ENCODE results near the gene MT1A.

Gene MT1A

GRCh38 chr16:56628486-56629350 lies 9.7 kb upstream of the MT1A start:
- no peak for ATAC-seq (replicated peaks; ENCODE audit: extremely low read depth, poor library complexity, severe bottlenecking)
- Mint-ChIP-seq H3K4me3 (no peak overlapping the region), H3K27me3 (peaks cover 35% of the 10 kb centered on the region), H3K27ac (ENCODE audit: low read depth) (no peak overlapping the region), H3K36me3 (ENCODE audit: insufficient read depth) (peaks cover 5% of the 10 kb centered on the region), H3K9me3 (no peaks in the 10 kb centered on the region), H3K4me1 (peaks cover 20% of the 10 kb centered on the region)
- no peak for DNase-seq (ENCODE audit: low spot score in 2 of 2)

GRCh38 chr16:56629531-56629930 lies 8.9 kb upstream of the MT1A start:
- Mint-ChIP-seq H3K9me3 (no peaks in the 10 kb centered on the region), H3K36me3 (ENCODE audit: insufficient read depth) (peaks cover 5% of the 10 kb centered on the region), H3K27ac (ENCODE audit: low read depth) (no peak overlapping the region), H3K4me1 (peaks cover 20% of the 10 kb centered on the region), H3K4me3 (no peak overlapping the region), H3K27me3 (peaks cover 43% of the 10 kb centered on the region)
- no peak for ATAC-seq (replicated peaks; ENCODE audit: extremely low read depth, poor library complexity, severe bottlenecking)
- no peak for DNase-seq (ENCODE audit: low spot score in 2 of 2)

- Mint-ChIP-seq H3K4me3 (no peak overlapping the region), H3K27ac (ENCODE audit: low read depth) (no peak overlapping the region), H3K27me3 (peaks cover 49% of the 10 kb centered on the region), H3K4me1 (peaks cover 20% of the 10 kb centered on the region), H3K9me3 (no peaks in the 10 kb centered on the region), H3K36me3 (ENCODE audit: insufficient read depth) (peaks cover 3% of the 10 kb centered on the region)
- ATAC-seq (replicated peaks; ENCODE audit: extremely low read depth, poor library complexity, severe bottlenecking) (no peak), DNase-seq (ENCODE audit: low spot score in 2 of 2) (no peak)
Measured at GRCh38 chr16:56630134-56630533, 8.3 kb upstream of the MT1A start.

GRCh38 chr16:56631197-56631596 lies 7.3 kb upstream of the MT1A start:
- Mint-ChIP-seq H3K9me3 (no peaks in the 10 kb centered on the region), H3K27ac (ENCODE audit: low read depth) (no peak overlapping the region), H3K4me1 (peaks cover 13% of the 10 kb centered on the region), H3K27me3 (peaks cover 60% of the 10 kb centered on the region), H3K4me3 (no peak overlapping the region), H3K36me3 (ENCODE audit: insufficient read depth) (no peaks in the 10 kb centered on the region)
- DNase-seq (ENCODE audit: low spot score in 2 of 2) (no peak), ATAC-seq (replicated peaks; ENCODE audit: extremely low read depth, poor library complexity, severe bottlenecking) (no peak)

GRCh38 chr16:56631832-56632155 lies 6.7 kb upstream of the MT1A start:
- Mint-ChIP-seq H3K9me3 (no peaks in the 10 kb centered on the region), H3K4me3 (peak overlapping the region; percentile 49), H3K27ac (ENCODE audit: low read depth) (no peak overlapping the region), H3K4me1 (peaks cover 12% of the 10 kb centered on the region), H3K36me3 (ENCODE audit: insufficient read depth) (no peaks in the 10 kb centered on the region), H3K27me3 (peaks cover 66% of the 10 kb centered on the region)
- ATAC-seq (replicated peaks; ENCODE audit: extremely low read depth, poor library complexity, severe bottlenecking) (no peak), DNase-seq (ENCODE audit: low spot score in 2 of 2) (no peak)

GRCh38 chr16:56632156-56632847 lies 6.2 kb upstream of the MT1A start, which contains the start of gene MT1M:
Gene MT1M (plus strand): TSS chr16:56632659. CDS start chr16:56632732, 73 bp downstream.
- H3K4me3 Mint-ChIP-seq, result peak within 1 kb of the TSS; percentile 49
- no peak within 1 kb of the TSS for H3K27ac Mint-ChIP-seq (ENCODE audit: low read depth)
- H3K4me1 Mint-ChIP-seq, result peaks cover 13% of the 10 kb centered on the region
- DNase-seq (ENCODE audit: low spot score in 2 of 2) (no peak), ATAC-seq (replicated peaks; ENCODE audit: extremely low read depth, poor library complexity, severe bottlenecking) (no peak)
- H3K9me3 Mint-ChIP-seq, result no peaks in the 10 kb centered on the region
- H3K36me3 Mint-ChIP-seq (ENCODE audit: insufficient read depth), result no peaks in the 10 kb centered on the region
- H3K27me3 Mint-ChIP-seq, result peaks cover 71% of the 10 kb centered on the region

- Mint-ChIP-seq H3K4me1 (peaks cover 19% of the 10 kb centered on the region), H3K27ac (ENCODE audit: low read depth) (no peak overlapping the region), H3K36me3 (ENCODE audit: insufficient read depth) (no peaks in the 10 kb centered on the region), H3K9me3 (no peaks in the 10 kb centered on the region), H3K4me3 (peak overlapping the region; percentile 36), H3K27me3 (peaks cover 77% of the 10 kb centered on the region)
- ATAC-seq (replicated peaks; ENCODE audit: extremely low read depth, poor library complexity, severe bottlenecking), result no peak
- no peak for DNase-seq (ENCODE audit: low spot score in 2 of 2)
Measured at GRCh38 chr16:56632848-56633365, 5.6 kb upstream of the MT1A start.

GRCh38 chr16:56633535-56633934 lies 4.9 kb upstream of the MT1A start:
- Mint-ChIP-seq H3K27me3 (peaks cover 83% of the 10 kb centered on the region), H3K9me3 (no peaks in the 10 kb centered on the region), H3K4me3 (no peak overlapping the region), H3K4me1 (peaks cover 21% of the 10 kb centered on the region), H3K27ac (ENCODE audit: low read depth) (no peak overlapping the region), H3K36me3 (ENCODE audit: insufficient read depth) (no peaks in the 10 kb centered on the region)
- DNase-seq (ENCODE audit: low spot score in 2 of 2) (no peak), ATAC-seq (replicated peaks; ENCODE audit: extremely low read depth, poor library complexity, severe bottlenecking) (no peak)

- Mint-ChIP-seq H3K36me3 (ENCODE audit: insufficient read depth) (no peaks in the 10 kb centered on the region), H3K4me1 (peaks cover 21% of the 10 kb centered on the region), H3K4me3 (peak overlapping the region; percentile 71), H3K27ac (ENCODE audit: low read depth) (no peak overlapping the region), H3K27me3 (peaks cover 97% of the 10 kb centered on the region), H3K9me3 (no peaks in the 10 kb centered on the region)
- DNase-seq (ENCODE audit: low spot score in 2 of 2), result no peak
- ATAC-seq (replicated peaks; ENCODE audit: extremely low read depth, poor library complexity, severe bottlenecking), result no peak
Measured at GRCh38 chr16:56634715-56635440, 3.6 kb upstream of the MT1A start.

- no peaks in the 10 kb centered on the region for H3K36me3 Mint-ChIP-seq (ENCODE audit: insufficient read depth)
- peaks cover 100% of the 10 kb centered on the region for H3K27me3 Mint-ChIP-seq
- peaks cover 21% of the 10 kb centered on the region for H3K4me1 Mint-ChIP-seq
- ATAC-seq (replicated peaks; ENCODE audit: extremely low read depth, poor library complexity, severe bottlenecking) (no peak), DNase-seq (ENCODE audit: low spot score in 2 of 2) (no peak)
- H3K27ac Mint-ChIP-seq (ENCODE audit: low read depth), result no peak overlapping the region
- H3K4me3 Mint-ChIP-seq, result peak overlapping the region; percentile 71
- H3K9me3 Mint-ChIP-seq, result no peaks in the 10 kb centered on the region
Measured at GRCh38 chr16:56635441-56635967, 3.0 kb upstream of the MT1A start.

- peaks cover 92% of the 10 kb centered on the region for H3K27me3 Mint-ChIP-seq
- H3K36me3 Mint-ChIP-seq (ENCODE audit: insufficient read depth), result no peaks in the 10 kb centered on the region
- ATAC-seq (replicated peaks; ENCODE audit: extremely low read depth, poor library complexity, severe bottlenecking) (no peak), DNase-seq (ENCODE audit: low spot score in 2 of 2) (no peak)
- no peak overlapping the region for H3K4me3 Mint-ChIP-seq
- no peaks in the 10 kb centered on the region for H3K9me3 Mint-ChIP-seq
- H3K4me1 Mint-ChIP-seq, result peaks cover 18% of the 10 kb centered on the region
- H3K27ac Mint-ChIP-seq (ENCODE audit: low read depth), result no peak overlapping the region
Measured at GRCh38 chr16:56636616-56637413, 1.7 kb upstream of the MT1A start.

- no peak for DNase-seq (ENCODE audit: low spot score in 2 of 2)
- H3K27ac Mint-ChIP-seq (ENCODE audit: low read depth), result no peak overlapping the region
- H3K27me3 Mint-ChIP-seq, result peaks cover 70% of the 10 kb centered on the region
- no peaks in the 10 kb centered on the region for H3K36me3 Mint-ChIP-seq (ENCODE audit: insufficient read depth)
- no peaks in the 10 kb centered on the region for H3K9me3 Mint-ChIP-seq
- peaks cover 31% of the 10 kb centered on the region for H3K4me1 Mint-ChIP-seq
- no peak overlapping the region for H3K4me3 Mint-ChIP-seq
- ATAC-seq (replicated peaks; ENCODE audit: extremely low read depth, poor library complexity, severe bottlenecking), result no peak
Measured at GRCh38 chr16:56639045-56639444, 579 bp downstream of the MT1A start.
